ENCODE data around the gene LY6G6D. TPM values are rescaled to one million over a fixed set of nuclear protein-coding genes. Genes with fewer than 3 reads are reported as not detected.
A peak's percentile ranks its signal among the peaks of the same experiment; 100 is the strongest.

The LY6G6D gene
- total RNA-seq, 4 donors from 2014 or later, result not detected

DNA sequence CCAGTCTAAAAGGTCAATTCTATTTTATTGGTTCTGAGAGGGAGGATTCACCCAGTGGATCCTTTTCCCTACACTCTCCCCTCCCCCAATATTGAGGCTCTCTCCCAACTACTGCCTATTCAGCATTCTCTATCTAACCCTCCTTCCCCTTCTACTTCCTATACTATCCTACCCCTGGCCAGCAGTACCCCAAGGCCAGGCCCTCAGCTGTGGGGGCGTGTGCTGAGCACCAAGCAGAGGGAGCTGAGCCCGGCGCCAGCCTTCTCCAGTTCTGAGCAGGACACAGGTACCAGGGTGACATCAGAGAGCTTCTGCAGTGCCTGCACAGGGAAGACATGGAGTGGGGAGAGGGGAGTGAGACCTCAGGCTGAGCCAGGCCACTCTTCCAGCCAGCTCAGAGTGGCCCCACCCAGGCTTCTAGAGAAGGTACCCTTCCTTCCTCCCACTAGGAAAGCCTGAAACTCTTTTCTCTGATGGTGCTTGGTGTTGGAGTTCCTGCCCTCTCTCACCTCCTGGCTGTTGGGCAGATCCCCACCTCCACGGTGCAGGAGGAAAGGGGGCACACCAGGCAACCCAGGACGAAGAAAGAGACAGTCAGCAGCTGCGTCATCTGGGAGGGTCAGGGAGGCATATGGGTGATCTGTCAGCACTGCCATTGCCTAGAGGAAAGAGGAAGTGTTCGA is 12.0 kb downstream of the LY6G6D start:
- ATAC-seq (ENCODE audit: low FRiP score) (no peak), DNase-seq (ENCODE audit: low spot score) (no peak)
- TF ChIP-seq, protein P1, sequence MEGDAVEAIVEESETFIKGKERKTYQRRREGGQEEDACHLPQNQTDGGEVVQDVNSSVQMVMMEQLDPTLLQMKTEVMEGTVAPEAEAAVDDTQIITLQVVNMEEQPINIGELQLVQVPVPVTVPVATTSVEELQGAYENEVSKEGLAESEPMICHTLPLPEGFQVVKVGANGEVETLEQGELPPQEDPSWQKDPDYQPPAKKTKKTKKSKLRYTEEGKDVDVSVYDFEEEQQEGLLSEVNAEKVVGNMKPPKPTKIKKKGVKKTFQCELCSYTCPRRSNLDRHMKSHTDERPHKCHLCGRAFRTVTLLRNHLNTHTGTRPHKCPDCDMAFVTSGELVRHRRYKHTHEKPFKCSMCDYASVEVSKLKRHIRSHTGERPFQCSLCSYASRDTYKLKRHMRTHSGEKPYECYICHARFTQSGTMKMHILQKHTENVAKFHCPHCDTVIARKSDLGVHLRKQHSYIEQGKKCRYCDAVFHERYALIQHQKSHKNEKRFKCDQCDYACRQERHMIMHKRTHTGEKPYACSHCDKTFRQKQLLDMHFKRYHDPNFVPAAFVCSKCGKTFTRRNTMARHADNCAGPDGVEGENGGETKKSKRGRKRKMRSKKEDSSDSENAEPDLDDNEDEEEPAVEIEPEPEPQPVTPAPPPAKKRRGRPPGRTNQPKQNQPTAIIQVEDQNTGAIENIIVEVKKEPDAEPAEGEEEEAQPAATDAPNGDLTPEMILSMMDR (IDR thresholded peaks at IDR 0.05), result no peak

DNA sequence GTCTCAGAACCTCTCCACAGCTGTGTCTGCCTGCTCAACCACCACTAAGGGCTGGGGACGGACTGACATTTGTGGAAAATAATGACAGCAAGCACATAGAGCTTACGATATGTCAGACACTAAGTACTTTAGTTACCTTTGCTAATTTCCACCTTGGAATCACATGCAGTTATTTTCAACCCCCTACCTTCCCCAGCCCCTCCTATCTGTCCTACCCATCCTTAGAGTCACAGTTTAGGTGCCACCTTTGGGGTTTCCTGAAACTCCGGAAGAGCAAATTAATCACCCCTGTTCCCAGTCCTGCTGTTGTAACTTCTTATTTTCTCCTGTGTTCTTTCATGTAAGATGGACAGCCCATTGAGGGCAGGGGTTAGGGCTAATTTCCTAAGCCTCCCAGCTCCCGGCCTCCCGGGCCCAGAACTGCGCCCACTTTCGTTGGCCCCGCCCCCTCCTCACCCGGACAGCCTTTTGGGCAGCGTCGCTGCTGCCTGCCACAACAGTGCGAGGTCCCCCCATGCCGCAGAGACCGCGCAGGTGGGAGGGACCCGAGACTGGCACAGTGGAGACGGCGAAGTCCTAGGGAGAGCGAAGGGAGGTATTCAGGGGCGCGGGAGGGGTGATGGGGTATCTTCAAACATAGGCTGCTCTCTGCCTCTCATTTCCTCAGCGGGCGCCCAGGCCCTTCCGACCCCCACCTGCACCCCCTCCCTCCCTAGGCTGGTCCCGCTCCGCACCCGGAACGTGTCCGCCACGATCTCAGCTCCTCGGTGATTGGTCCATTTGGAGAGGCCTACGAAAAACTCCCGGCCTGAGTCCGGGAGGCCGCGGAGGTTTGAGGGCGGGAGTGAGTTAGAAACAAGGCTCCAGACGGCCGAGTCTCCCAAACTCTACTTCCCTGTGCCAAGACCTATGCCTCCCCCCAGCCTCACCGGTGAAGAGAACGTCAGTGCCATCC is 12.8 kb downstream of the LY6G6D start:
- no peak for DNase-seq (ENCODE audit: low spot score)

DNA sequence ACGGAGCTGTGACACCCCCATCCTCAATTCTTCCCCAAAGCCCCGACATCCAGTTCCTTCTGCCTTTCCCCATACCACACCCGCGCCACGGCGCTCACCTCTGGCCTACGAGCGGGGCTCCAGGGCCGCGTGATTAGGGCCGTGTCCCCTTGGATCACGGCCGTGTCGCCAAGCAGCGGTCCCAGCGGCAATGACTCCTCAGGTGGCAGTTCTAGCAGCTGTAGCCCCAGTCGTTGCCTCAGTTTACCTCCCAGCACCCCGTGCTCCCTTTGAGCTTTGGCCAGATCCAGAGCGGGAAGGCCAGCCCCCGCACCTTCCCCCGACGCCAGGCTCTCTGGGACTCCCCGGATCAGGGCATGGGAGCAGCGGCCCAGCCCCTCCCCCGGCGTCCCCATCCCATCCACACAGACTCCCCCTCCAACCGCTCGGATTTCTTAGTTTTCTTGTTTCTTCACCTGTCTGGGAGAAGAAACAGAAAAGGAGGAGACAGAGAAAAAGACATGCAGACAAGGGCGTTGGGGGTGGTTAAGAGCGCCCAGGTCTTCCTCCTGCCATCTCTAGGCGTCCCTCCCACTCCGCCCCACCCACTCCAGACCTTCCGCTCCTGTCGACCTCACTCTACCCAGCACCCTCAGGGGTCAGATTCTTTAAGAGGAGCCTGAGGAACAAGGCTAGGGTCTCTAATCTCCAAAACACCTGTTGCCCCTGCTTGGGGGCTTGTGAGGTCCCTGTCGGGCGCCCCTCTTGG is 13.8 kb downstream of the LY6G6D start, which contains the start of gene DDAH2:
Gene DDAH2 (minus strand): TSS at position 533 of the 748 bp plus-strand sequence. CDS start 138 bp downstream, at position 395.
- DNase-seq (ENCODE audit: low spot score) (no peak), ATAC-seq (ENCODE audit: low FRiP score) (peak; percentile 8)
- TF ChIP-seq, protein P1 (IDR thresholded peaks at IDR 0.05), result no peak

More for the DNA sequence above, 12.8 kb downstream of the LY6G6D start:
- TF ChIP-seq, protein P1 (IDR thresholded peaks at IDR 0.05), result no peak
- no peak for ATAC-seq (ENCODE audit: low FRiP score)

DNA sequence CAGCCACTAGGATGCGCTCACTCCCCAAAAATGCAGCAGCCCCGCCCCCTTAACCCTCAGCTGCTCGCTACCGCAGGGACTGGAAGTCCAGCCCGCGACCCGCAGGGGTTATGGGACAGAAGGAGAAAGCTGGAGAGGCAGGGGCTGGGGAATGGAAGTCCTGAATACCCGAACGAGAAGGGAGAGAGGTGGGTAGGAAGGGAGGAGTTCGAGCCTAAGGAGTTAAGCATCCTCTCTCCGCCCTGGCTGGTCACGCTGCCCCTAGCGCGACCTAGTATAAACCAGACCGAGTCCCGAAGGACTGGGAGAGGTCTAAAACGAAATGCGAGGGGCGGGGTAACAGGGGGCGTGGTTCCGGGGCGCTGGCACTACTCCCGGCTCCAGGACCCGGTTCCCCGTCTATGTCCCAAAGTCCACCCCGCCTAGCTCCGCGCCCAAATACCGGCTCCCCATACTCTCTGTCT is 14.4 kb downstream of the LY6G6D start:
- ATAC-seq (ENCODE audit: low FRiP score), result peak; percentile 87
- peak; percentile 88 for DNase-seq (ENCODE audit: low spot score)
- TF ChIP-seq, protein P1 (IDR thresholded peaks at IDR 0.05), result peak in 1 of 3 donors; percentile 11

DNA sequence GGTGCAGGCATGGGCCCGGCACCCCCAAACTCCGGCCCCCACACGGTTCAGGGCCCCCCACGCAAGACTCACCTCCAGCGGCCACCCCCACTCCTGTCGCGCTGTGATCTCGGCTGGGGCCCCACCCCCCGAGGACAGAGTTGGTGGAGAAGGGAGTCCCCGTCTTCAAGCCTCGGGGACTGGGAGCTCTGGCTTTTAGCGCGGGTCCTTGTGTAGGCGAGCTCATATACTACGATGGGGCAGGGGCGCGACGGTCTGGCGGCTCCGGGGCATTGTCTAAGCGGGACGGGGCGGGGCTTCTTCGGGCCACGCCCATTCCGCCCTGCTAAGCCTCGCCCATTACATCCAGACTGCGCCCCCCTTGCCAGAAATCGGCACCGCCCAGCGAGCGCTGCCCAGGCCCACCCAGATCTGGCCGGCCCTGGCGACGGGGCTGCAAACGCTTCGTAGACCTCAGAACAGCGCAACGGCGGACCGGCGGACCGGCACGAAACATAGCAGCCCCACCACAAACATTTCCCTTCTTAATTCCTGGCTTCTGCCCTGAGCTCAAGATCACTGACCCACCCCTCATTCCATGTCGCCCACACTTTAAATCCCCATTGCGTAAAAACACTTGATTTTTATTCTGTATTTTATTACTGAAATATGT is 15.0 kb downstream of the LY6G6D start:
- TF ChIP-seq, protein P1 (IDR thresholded peaks at IDR 0.05), result no peak
- ATAC-seq (ENCODE audit: low FRiP score) (peak; percentile 79), DNase-seq (ENCODE audit: low spot score) (peak; percentile 88)

DNA sequence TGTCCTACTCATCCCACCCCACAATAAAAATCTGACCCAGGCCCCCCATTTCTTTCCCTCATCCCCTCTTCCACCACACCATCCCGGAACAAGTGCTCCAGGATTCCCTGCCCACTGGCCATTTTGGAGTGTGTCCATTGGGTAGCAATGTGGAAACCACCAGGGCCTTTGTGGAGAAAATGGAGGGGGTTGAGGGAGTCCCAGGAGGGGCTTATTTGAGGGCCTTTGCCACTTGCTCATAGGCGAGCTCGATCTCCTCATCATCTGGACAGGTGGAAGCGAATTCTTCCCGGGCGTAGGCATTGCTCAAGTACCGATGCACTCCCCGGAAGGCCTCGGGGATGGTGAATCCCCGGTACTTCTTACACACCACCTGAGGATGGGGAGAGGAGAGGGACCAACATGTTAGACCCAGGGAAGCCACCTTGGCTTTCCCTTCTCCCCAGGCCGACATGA is 15.5 kb downstream of the LY6G6D start:
- TF ChIP-seq, protein P1 (IDR thresholded peaks at IDR 0.05), result no peak
- no peak for DNase-seq (ENCODE audit: low spot score)
- ATAC-seq (ENCODE audit: low FRiP score), result no peak

Measured in omental fat pad (tissue), 4 donors.